SK-N-SH treated with all-trans-retinoic acid at 6 μM for 48 hours (cell line): ENCODE data around the gene PDGFC.

Experiments
- ARNTL ChIP-seq: fragments of 450-650 bp; formaldehyde crosslinking; IDR thresholded peaks from 2 replicates; pipeline ENCODE4 v1.5.0; 2020; ENCODE audit warnings: low read depth, mild to moderate bottlenecking, moderate library complexity, borderline replicate concordance
- CREB5 ChIP-seq: fragments of 250-450 bp; sonication (Bioruptor Pico); IDR thresholded peaks from 2 replicates; pipeline ENCODE4 v1.5.1; 2020; ENCODE audit warnings: low read depth, mild to moderate bottlenecking, moderate library complexity
- CSRNP3 ChIP-seq: fragments of 250-450 bp; sonication (Bioruptor Pico); IDR thresholded peaks from 2 replicates; pipeline ENCODE4 v1.5.1; 2021; ENCODE audit warnings: mild to moderate bottlenecking, moderate library complexity
- PATZ1 ChIP-seq: fragments of 250-450 bp; sonication (Bioruptor Pico); IDR thresholded peaks from 2 replicates; pipeline ENCODE4 v1.8.0; 2020; ENCODE audit warnings: mild to moderate bottlenecking, moderate library complexity, borderline replicate concordance
- PPARA ChIP-seq: fragments of 250-450 bp; sonication (Bioruptor Pico); IDR thresholded peaks from 2 replicates; pipeline ENCODE4 v1.5.0; 2020; ENCODE audit warnings: mild to moderate bottlenecking, borderline replicate concordance
- RARB ChIP-seq: fragments of 250-450 bp; sonication (Bioruptor Pico); IDR thresholded peaks from 2 replicates; pipeline ENCODE4 v1.8.0; 2021; ENCODE audit warnings: mild to moderate bottlenecking, moderate library complexity
- SNAI2 ChIP-seq: fragments of 250-450 bp; sonication (Bioruptor Pico); IDR thresholded peaks from 2 replicates; pipeline ENCODE4 v1.5.0; 2020; ENCODE audit warnings: mild to moderate bottlenecking, moderate library complexity
- TCF4 ChIP-seq: fragments of 250-450 bp; sonication (Bioruptor Pico); IDR thresholded peaks from 2 replicates; pipeline ENCODE4 v1.8.0; 2021; ENCODE audit warnings: mild to moderate bottlenecking, moderate library complexity, borderline replicate concordance
- TOX ChIP-seq: fragments of 250-450 bp; sonication (Bioruptor Pico); IDR thresholded peaks from 2 replicates; pipeline ENCODE4 v1.8.0; 2021; ENCODE audit warnings: mild to moderate bottlenecking, moderate library complexity, borderline replicate concordance
- ZFP3 ChIP-seq: fragments of 250-450 bp; sonication (Bioruptor Pico); IDR thresholded peaks from 2 replicates; pipeline ENCODE4 v1.5.0; 2020; ENCODE audit warnings: mild to moderate bottlenecking, moderate library complexity
- ZFP30 ChIP-seq: fragments of 450-650 bp; formaldehyde crosslinking; IDR thresholded peaks from 2 replicates; pipeline ENCODE4 v1.5.0; 2022; ENCODE audit warnings: mild to moderate bottlenecking, moderate library complexity
- ZNF8 ChIP-seq: fragments of 450-650 bp; formaldehyde crosslinking; IDR thresholded peaks from 2 replicates; pipeline ENCODE4 v1.5.0; 2020; ENCODE audit warnings: mild to moderate bottlenecking, moderate library complexity

- TF ChIP-seq RARB (CRISPR knock-in tag) (no peak), PPARA (CRISPR knock-in tag) (no peak), ARNTL (CRISPR knock-in tag) (no peak), CSRNP3 (no peak), SNAI2 (CRISPR knock-in tag) (no peak), TOX (CRISPR knock-in tag) (no peak), ZFP3 (CRISPR knock-in tag) (no peak), PATZ1 (no peak), ZFP30 (CRISPR knock-in tag) (no peak), CREB5 (CRISPR knock-in tag) (no peak), ZNF8 (CRISPR knock-in tag) (no peak), TCF4 (CRISPR knock-in tag) (no peak)
These were observed 56.4 kb downstream of the PDGFC start for GRCh38 chr4:156915221-156915620.
